Measurements from ENCODE around the gene DTNB.

- TF ChIP-seq CTCF (conservative IDR thresholded peaks at IDR 0.05) (no peak), EZH2 (IDR thresholded peaks at IDR 0.05; ENCODE audit: low read depth) (no peak)
These were observed 211.4 kb downstream of the DTNB start for GRCh38 chr2:25462021-25462420.

All from PC-9 (cell line).